Upper lobe of right lung (tissue), 1 donor: Measurements from ENCODE around the gene C1QA. TPM values are rescaled to one million over a fixed set of nuclear protein-coding genes. Genes with fewer than 3 reads are reported as not detected.
A peak's percentile ranks its signal among the peaks of the same experiment; 100 is the strongest.

ENCODE experiments used
- ATAC-seq: fragments of 200-7000 bp; cut with Tn5 transposase; one replicate; pipeline ENCODE4 v1.9.1; 2020; ENCODE audit warnings: mild to moderate bottlenecking, moderate library complexity
- DNase-seq: peaks from one replicate; pipeline ENCODE4 v3.0.0-alpha.2; 2020
- H3K27ac ChIP-seq: fragments of 200-600 bp; one replicate; pipeline ENCODE4 v1.8.0; 2022
- H3K27me3 ChIP-seq: fragments of 200-600 bp; one replicate; pipeline ENCODE4 v1.8.0; 2022; ENCODE audit warnings: mild to moderate bottlenecking
- H3K36me3 ChIP-seq: fragments of 200-600 bp; one replicate; pipeline ENCODE4 v1.8.0; 2022
- H3K4me1 ChIP-seq: fragments of 200-600 bp; one replicate; pipeline ENCODE4 v1.8.0; 2022
- H3K4me3 ChIP-seq: fragments of 200-600 bp; one replicate; pipeline ENCODE4 v1.8.0; 2022; ENCODE audit warnings: mild to moderate bottlenecking
- H3K9me3 ChIP-seq: fragments of 200-600 bp; one replicate; pipeline ENCODE4 v1.8.0; 2022
- CTCF ChIP-seq: fragments of 200-600 bp; IDR thresholded peaks from one replicate; pipeline ENCODE4 v1.8.0; 2022; ENCODE audit warnings: antibody characterized with exemption
- intact Hi-C: fragments of 100-400 bp; cut with DNase I; formaldehyde crosslinking; loops from one replicate; pipeline ENCODE4 v1.11.0; 2022
- total RNA-seq: library from RNA; stranded (reverse); fragmentation: NEBNext Ultra II Directional; extraction: Animal tissue kit (Norgen Biotek cat#: 25700); gene quantifications from one replicate; pipeline ENCODE4 v1.2.1, GENCODE V29; 2021
- donor health status: DM: no; HTN: yes; CAD: no; lungs with severe emphysema.

Gene C1QA
- total RNA-seq, 1 donor from 2014 or later: 521 TPM

GRCh38 chr1:22658385-22659163 is 22.1 kb downstream of the C1QA start:
- Histone ChIP-seq H3K9me3 (no peaks in the 10 kb centered on the region), H3K4me1 (no peaks in the 10 kb centered on the region), H3K36me3 (no peaks in the 10 kb centered on the region), H3K4me3 (peak overlapping the region; percentile 8), H3K27me3 (no peaks in the 10 kb centered on the region), H3K27ac (no peak overlapping the region)
- no peak for ATAC-seq
- TF ChIP-seq CTCF: no peak
- intact Hi-C loops: no loop called here
- no peak for DNase-seq

- H3K27ac ChIP-seq: no peak overlapping the region
- H3K9me3 ChIP-seq: no peaks in the 10 kb centered on the region
- no peaks in the 10 kb centered on the region for H3K4me1 ChIP-seq
- H3K27me3 ChIP-seq: no peaks in the 10 kb centered on the region
- no peaks in the 10 kb centered on the region for H3K36me3 ChIP-seq
- DNase-seq: no peak
- H3K4me3 ChIP-seq: no peak overlapping the region
- intact Hi-C loops: no loop called here
- no peak for TF ChIP-seq CTCF
- no peak for ATAC-seq
These were observed 24.4 kb downstream of the C1QA start for GRCh38 chr1:22660716-22661241.

- no peaks in the 10 kb centered on the region for H3K4me1 ChIP-seq
- ATAC-seq: no peak
- no peak for DNase-seq
- no peak overlapping the region for H3K27ac ChIP-seq
- H3K9me3 ChIP-seq: no peaks in the 10 kb centered on the region
- no peak overlapping the region for H3K4me3 ChIP-seq
- H3K36me3 ChIP-seq: no peaks in the 10 kb centered on the region
- intact Hi-C loops: no loop called here
- no peaks in the 10 kb centered on the region for H3K27me3 ChIP-seq
- no peak for TF ChIP-seq CTCF
These were observed 25.5 kb downstream of the C1QA start for GRCh38 chr1:22661880-22662279.

GRCh38 chr1:22662318-22662717 is 25.9 kb downstream of the C1QA start:
- no peak overlapping the region for H3K27ac ChIP-seq
- H3K4me3 ChIP-seq: no peak overlapping the region
- DNase-seq (no peak), ATAC-seq (peak; percentile 84)
- no peaks in the 10 kb centered on the region for H3K9me3 ChIP-seq
- no peaks in the 10 kb centered on the region for H3K36me3 ChIP-seq
- intact Hi-C loops: no loop called here
- H3K4me1 ChIP-seq: no peaks in the 10 kb centered on the region
- TF ChIP-seq CTCF: no peak
- H3K27me3 ChIP-seq: no peaks in the 10 kb centered on the region

- Histone ChIP-seq H3K4me3 (no peak overlapping the region), H3K27me3 (peaks cover 3% of the 10 kb centered on the region), H3K4me1 (no peaks in the 10 kb centered on the region), H3K9me3 (no peaks in the 10 kb centered on the region), H3K36me3 (no peaks in the 10 kb centered on the region), H3K27ac (no peak overlapping the region)
- intact Hi-C loops: no loop called here
- no peak for TF ChIP-seq CTCF
- DNase-seq (no peak), ATAC-seq (peak; percentile 17)
These were observed 26.6 kb downstream of the C1QA start for GRCh38 chr1:22662986-22663408.
